Mesenteric fat pad (tissue), 1 donor: ENCODE measurements around the gene NAALADL2. TPM values are rescaled to one million over a fixed set of nuclear protein-coding genes. Genes with fewer than 3 reads are reported as not detected.
"Not testable (repeated sequence)": the region's sequence is repeated elsewhere in the genome, so short reads cannot be mapped to it uniquely, and the experiment has no call there.

Source experiments
- DNase-seq: peaks from one replicate; pipeline ENCODE4 v3.0.0-alpha.2; 2020; ENCODE audit warnings: low spot score
- total RNA-seq: library from RNA; stranded (reverse); fragmentation: NEBNext Ultra II Directional; extraction: Animal tissue kit (Norgen Biotek cat#: 25700); gene quantifications from one replicate; pipeline ENCODE4 v1.2.1, GENCODE V29; 2021
- donor health status: DM: yes; HTN: yes; CAD: no.

Gene NAALADL2
- total RNA-seq, 1 donor from 2014 or later: 12.5 TPM

DNA sequence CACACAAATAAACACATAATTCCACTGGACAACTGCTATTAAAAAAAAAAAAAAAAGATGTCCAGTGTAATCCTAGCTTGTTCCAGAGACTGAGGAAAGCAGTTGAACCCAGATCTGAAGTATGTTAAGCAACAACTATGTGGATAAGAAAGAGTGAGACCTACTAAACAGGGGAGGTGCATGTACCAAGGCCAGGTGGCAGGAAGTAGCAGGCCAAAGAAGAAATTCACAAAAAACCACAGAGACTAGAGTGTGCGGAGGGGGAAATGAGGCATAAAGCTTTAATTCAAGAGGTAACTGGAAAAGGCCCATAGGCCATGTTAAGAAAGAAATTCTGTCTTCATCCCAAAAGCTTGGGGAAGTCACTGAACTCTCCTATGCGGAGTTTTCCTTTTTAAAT is 490.0 kb downstream of the NAALADL2 start:
- DNase-seq: no peak

DNA sequence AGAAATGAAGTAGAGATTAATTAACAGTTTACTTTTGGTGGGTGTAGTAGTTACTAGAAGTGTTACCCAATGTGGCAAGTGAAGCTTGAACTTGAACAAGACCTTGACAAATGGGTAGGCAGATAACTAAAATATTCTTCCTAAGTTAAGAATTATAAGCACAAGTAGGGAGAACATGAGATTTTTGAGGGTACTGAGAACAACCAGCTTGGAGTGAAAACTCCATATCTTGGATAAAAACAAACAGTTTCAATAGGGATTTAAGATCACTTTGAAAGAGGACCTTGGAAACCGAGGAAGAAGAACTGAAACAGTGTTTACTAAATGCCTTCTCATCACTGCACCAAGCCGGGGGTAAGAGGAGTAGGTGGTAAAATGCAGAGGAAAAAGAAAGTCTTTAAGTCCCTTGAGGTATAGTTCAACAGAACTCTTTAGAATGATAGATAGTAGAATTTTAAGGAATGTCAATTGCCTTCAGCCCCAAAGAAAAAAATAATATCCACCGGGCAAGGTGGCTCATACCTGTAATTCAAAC is 496.7 kb downstream of the NAALADL2 start:
- no peak for DNase-seq

DNA sequence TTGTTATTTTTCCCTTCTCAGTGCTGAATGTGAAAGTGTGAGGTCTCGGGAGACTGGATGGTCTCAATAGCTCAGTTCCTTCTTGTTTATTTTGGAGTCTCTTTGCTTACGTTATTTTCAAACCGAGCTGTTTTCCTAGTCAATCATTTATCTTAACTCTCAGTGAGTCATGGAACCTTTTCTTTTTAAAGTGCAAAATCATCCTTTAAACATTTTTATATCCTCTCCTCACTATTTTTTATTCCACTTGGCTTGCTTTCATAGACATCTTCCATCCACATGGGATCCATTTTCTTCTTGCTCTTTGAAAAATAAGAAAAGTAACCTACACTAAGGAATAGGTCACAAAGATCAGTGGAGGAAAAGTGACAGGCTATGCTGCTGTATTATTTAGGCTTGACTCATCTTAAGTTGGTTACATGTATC is 497.8 kb downstream of the NAALADL2 start:
- DNase-seq: no peak

DNA sequence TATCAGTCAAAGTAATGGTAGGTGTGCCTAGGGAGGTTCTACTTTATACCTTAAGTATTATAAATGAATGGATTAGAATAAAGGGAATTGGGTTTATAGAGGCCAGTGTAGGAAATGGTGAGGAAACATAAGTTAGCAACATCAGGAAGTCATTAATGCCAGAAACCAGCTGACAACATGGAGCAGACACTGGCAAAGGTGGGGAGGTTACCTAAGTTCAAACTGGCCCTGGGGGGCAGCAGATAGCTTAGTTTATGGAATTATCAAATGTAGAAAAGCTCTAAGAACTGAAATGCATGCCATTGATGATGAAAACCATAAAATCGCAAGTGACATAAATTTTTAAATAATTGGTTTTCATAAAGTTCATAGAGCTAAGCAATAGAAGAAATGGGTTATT is 498.6 kb downstream of the NAALADL2 start:
- no peak for DNase-seq

DNA sequence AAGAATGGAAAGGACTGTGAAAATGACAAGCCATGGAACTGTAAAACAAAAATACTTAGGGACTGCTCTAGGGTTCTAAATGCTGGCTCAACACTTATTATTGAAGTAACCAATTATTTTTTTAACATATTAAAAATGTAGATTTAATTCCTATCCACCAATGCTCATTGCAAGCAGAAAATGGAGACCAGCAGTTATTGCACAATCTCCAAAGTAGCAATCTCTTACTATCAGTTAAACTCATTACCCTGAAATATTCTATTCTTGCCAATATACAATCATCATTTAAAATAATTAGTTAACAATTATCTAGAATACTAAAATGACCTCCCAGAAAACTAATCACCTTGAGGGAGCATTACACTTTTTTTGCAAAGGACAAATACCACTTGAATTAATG is 499.8 kb downstream of the NAALADL2 start:
- DNase-seq: no peak

DNA sequence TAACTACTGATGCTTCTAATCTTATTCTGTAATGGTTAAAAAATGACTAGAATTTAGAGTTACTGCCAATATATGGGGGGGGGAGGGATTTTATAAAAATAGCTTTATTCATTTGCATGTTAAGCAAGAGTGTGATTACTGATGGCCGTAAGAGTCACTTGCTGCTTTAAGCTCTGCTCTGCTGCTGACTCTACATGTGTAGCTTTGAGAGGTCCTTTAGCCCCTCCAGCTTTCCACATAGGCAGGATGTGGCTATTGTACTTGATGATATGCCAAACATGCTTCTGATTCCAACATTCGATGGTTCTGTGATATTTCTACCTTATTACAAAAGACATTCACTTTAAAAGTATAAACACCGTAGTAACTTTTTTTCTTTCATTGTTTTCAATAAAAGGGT is 511.3 kb downstream of the NAALADL2 start:
- DNase-seq: not testable (repeated sequence)

DNA sequence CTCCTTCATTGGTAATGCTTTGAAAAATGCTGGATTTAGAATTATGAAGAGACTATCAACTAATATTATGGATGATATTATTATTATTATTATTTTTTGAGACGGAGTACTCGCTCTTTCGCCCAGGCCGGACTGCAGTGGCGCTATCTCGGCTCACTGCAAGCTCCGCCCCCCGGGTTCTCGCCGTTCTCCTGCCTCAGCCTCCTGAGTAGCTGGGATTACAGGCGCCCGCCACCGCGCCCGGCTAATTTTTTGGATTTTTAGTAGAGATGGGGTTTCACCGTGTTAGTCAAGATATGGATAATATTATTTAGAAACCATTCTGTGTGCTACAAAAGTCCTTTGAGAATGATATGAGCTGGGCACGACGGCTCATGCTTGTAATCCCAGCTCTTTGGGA is 512.1 kb downstream of the NAALADL2 start:
- DNase-seq: not testable (repeated sequence)

DNA sequence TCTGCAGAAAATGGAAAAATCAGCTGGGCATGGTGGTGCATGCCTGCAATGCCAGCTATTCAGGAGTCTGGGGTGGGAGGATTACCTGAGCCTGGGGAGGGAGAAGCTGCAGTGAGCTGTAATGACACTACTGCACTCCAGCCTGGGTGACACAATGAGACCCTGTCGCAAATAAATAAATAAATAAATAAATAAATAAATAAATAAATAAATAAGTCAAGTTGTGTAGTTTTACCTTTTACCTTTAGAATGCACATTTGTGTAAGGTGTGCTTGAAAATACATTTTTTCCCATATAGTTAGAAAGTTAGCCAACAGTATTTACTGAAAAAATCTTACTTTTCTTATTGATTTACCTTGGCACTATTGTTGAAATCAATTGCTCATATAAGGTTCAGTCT is 515.6 kb downstream of the NAALADL2 start:
- DNase-seq: no peak

DNA sequence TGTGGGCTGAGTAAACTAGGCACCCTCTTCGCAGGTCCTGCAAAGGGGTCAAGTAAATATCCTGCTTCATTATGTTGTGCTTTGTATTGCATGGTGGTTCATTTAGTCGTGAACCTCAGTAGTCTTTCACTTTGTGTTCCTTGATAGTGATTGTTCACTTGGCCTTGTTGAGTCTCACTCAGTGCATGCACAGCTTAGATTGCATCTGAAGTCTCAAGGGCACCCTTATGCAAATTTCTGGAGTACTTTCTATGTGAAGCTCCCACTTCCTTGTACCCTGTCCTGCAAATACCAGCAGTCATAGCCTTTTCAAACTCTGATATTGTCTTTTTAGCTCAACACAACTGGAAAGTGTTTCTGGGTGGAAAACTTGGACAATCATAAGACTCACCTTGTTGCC is 519.2 kb downstream of the NAALADL2 start:
- no peak for DNase-seq

DNA sequence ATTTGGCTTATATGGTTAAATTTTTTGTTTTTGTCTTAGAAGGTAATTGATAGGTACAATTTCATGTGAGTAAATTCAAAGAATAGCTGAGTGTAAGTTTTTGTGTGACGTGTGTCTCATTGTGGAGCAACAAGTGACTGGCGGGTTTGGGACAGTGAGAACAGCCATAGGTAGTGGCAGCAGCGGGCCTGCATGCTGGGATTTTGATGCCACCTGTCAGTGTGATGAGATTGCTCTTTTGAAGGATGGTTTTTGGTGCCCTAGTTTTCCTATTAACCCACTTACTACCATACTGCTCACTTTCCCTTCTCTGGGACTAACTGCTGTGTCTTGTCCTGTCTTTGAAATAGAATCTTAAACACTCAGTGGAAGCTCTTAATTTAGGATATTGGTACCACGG is 522.6 kb downstream of the NAALADL2 start:
- no peak for DNase-seq

DNA sequence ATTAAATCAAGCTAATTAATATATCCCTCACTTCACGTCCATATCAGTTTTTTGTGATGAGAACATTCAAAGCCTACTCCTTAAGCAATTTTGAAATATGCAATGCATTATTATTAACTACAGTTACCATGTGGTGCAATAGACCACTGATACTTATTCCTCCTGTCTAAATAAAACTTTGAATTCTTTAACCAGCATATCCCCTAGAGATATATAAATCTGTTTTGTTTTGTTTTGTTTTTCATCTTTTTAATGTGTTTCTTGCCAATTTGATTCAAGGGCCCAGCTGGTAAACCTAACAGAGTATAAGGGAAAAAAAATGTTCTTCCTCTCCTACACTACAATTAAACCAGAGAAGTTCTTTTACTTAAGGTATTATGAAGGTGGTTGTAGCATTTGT is 524.2 kb downstream of the NAALADL2 start:
- no peak for DNase-seq

DNA sequence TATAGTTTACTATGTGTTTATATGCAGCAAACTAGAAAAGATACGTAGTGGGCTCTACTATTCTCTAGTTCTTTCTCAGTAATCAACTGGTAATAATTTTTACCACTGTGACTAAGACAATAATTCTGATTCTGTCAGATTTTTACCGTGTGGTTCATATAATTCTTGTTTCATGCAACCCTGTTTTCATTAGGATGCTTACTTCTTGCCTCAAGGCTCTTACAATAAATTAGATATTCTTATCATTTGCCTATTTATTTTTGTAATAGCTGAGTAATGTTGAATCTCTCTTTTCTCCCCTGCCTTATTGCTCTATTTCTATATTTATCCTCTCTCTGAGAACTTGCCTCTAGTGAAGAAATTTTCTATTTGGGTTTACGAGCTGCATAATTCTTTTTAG is 524.7 kb downstream of the NAALADL2 start:
- DNase-seq: no peak

DNA sequence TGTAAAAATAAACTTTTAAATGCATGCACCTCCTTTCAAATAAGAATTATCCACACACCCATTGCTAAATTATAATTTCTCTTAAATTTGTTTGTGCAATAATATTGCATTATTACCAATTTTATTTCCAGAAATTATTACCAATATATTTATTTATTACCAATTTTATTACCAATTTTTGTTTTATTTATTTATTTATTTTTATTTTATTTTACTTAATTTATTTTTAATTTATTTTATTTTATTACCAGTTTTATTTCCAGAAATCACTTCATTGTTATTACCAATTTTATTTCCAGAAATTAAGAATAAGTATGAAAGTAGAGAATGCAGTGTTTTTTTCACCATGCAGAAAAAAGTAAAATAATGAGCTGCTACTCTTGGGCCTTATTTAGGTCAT is 525.4 kb downstream of the NAALADL2 start:
- DNase-seq: no peak

DNA sequence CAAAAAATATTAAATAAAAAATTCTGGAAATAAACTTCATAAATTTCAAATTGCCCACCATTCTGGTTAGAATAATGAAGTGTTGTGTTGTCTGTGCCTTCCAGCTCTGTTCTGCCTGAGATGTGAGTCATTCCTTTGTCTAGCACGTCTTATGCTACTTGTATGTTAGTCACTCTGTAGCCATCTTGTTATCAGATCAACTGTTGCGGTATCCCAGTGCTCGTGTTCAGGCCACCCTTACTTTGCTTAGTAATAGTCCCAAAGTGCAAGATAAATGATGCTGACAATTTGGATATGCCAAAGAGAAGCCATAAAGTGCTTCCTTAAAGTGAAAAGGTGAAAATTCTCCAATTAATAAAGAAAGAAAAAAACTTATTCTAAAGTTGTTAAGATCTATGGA is 527.5 kb downstream of the NAALADL2 start:
- no peak for DNase-seq

DNA sequence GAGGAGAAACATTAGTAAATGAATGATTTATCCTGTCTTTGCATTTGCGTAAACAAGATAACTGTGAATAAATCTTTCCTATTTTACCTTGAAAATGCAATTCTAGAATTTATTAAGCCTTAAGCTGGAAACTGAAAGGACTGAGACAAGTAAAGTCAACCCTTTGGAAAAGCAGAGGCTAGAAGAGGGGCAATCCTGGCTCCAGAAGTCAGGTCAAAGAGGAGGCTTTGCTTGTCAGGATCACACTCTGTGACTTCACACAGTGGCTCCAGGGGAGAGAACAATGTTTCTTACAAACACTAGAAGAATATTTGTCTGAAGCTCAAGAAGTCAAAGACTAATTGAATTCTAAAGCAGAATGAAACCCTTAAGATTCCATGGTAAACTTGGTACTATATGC is 530.4 kb downstream of the NAALADL2 start:
- no peak for DNase-seq

DNA sequence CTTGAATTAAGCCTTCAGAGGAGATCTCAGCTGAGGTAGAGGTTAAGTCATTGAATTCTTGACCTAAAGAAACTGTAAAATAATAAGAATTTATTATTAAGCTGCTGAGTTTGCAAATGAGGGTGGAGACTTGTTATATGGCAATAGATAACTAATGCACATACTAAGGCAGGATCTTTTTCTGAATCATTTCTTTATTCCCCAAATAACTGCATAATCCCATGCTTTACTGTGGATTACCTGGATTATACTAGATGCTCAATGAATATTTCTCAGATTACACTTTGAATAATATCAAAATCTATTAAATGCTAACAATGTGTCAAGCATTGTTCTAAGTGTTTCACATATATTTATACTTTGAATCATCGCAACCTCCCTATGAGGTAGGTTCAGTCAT is 532.5 kb downstream of the NAALADL2 start:
- no peak for DNase-seq

DNA sequence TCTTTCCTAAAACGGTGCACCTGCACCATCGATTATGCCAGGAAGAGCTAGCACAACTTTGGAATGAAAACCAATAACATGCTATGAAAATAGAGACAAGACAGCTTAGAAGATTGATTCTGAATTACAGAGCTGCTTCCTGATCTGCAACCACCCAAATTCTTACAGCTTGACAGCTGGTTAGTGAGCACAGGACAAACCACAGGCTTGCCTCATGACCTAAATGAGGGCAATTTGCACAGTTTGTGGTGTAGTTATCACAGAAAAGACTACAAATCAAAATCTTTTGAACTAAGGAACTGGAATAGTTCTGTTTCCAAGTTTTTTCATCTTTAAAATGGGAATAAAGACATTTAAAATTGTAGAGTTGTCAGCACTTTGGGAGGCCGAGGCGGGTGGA is 533.5 kb downstream of the NAALADL2 start:
- no peak for DNase-seq

DNA sequence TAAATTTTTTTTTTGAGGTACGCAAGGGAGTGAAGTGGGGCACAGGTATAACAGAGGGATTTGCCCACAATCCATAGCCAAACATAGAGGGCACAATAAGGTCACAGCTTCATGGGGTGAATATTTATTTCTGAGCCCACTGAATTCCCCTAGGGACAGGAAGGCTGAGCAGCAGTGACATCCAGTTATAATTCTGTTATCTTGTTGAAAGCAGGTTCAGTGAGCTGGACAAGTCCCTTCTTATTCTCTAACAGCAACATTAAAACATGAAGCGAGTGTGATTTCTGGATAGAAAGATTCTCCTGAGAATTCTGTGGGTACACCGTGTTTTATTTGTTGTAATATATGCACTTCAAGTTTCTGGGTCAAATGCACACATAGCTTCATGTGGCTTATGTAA is 538.2 kb downstream of the NAALADL2 start:
- no peak for DNase-seq

DNA sequence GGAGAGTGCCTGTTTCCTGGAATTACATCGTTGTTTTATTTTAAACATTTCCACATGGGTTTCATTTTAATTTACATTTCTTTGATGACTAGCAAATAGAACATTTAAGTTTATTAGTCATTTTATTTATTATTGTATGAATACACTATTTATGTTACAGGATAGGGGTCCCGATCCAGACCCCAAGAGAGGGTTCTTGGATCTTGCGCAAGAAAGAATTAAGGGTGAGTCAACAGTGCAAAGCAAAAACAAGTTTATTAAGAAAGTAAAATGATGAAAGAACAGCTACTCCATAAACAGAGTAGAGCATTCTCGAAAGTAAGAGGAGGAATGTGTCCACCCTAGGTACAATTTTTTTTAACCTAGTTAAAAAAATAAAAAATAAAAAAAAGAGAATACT is 539.5 kb downstream of the NAALADL2 start:
- DNase-seq: no peak

DNA sequence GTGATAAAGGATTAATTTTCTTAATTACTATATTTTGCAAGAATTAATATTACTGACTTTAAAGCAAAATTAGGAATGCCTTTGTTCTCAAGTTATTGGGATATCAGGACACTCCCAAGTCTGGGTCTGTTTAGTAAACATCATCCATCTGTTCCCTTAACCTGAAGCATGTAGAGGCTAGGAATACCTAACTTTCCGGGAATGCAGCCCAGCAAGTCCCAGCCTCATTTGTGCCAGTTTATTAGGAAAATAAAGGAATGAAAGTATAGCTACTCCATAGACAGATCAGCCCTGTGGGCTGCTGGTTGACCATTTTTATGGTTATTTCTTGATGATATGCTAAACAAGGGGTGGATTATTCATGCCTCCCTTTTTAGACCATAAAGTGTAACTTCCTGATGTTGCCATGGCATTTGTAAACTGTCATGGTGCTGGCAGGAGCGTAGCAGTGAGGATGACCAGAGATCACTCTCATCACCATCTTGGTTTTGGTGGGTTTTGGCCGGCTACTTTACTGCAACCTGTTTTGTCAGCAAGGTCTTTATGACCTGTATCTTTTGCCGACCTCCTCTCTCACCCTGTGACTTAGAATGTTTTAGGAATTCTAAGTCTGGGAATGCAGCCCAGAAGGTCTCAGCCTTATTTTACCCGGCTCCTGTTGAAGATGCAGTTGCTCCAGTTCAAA is 540.2 kb downstream of the NAALADL2 start:
- no peak for DNase-seq

DNA sequence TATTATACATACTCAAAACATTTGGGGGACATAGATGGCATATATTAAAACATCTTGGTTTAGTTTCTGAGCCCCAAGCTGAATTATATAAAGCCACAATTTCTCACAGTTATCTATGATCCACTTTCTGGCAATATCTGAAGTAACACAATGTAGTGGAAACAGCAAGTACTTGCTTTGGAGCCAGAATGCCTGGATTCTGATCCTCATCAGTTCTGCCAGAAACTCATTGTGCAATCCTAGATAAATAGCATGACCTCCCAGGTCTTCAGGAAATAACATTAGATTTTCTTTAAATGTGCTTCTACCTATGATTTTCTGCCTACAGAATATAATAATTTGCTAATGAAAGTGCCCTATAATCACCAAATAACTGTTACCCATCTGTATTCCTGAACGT is 544.9 kb downstream of the NAALADL2 start:
- no peak for DNase-seq

DNA sequence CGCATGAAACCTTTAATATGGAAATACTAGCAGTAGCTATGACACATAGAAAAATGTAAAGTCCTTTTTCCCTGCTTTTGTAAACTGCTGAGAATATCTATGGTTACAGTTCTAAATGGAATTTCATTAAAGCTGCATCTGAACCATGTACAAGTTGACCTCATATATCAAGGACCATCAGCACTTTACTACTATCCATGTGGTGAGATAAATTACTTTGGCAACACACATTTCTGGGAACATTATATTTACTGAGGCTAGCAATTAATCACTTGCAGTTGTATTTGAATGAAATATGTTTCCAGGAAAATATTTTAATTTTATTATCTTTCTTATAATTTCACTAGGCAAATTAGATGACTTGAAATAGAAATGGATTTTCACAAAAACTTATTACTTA is 545.5 kb downstream of the NAALADL2 start:
- no peak for DNase-seq

DNA sequence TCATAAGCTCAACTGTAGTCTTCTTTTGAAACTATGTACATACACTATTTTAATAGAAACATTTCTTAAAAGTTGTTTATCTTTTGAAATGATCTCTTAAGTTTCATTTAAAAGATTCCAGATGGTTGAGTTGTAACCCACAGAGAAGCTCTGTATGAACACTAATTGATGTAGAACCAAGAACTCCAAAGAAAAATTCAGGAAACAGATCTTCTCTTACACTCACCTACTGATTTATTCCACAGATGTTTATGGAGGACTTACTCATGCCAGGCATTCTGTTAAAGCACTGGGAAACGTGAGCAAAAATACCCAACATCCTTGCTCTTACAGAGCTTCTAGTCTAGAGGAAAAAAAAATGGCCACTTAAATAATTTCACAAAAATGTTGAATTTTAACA is 551.1 kb downstream of the NAALADL2 start:
- DNase-seq: no peak

DNA sequence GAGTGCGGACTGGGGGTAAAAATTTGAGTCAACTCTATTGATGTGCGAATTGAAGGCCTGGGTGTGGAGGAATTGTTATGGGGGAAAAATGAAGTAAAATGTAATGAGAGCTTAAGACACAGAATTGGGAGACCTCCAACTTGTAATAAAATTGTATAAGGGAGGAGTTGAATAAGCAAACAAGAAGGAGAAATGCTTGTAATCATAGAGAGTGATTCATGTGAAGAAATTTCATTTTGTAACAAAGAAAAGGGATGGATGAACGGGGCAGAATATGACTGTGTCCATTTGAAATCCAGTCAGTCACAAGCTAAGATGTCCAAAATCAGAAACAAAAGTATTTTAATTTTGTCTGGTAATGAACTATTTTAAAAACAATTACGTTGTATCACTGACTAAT is 552.3 kb downstream of the NAALADL2 start:
- DNase-seq: no peak
